Activated CD8-positive, alpha-beta memory T cell treated with anti-CD3 and anti-CD28 coated beads, Interleukin-2, amount 50 U/mL, for 48 hours (primary cell): ENCODE results near the gene ISLR.

Source experiments
- DNase-seq: peaks from one replicate; pipeline ENCODE4 v3.0.0-alpha.2; 2020

ISLR gene, protein sequence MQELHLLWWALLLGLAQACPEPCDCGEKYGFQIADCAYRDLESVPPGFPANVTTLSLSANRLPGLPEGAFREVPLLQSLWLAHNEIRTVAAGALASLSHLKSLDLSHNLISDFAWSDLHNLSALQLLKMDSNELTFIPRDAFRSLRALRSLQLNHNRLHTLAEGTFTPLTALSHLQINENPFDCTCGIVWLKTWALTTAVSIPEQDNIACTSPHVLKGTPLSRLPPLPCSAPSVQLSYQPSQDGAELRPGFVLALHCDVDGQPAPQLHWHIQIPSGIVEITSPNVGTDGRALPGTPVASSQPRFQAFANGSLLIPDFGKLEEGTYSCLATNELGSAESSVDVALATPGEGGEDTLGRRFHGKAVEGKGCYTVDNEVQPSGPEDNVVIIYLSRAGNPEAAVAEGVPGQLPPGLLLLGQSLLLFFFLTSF

DNA sequence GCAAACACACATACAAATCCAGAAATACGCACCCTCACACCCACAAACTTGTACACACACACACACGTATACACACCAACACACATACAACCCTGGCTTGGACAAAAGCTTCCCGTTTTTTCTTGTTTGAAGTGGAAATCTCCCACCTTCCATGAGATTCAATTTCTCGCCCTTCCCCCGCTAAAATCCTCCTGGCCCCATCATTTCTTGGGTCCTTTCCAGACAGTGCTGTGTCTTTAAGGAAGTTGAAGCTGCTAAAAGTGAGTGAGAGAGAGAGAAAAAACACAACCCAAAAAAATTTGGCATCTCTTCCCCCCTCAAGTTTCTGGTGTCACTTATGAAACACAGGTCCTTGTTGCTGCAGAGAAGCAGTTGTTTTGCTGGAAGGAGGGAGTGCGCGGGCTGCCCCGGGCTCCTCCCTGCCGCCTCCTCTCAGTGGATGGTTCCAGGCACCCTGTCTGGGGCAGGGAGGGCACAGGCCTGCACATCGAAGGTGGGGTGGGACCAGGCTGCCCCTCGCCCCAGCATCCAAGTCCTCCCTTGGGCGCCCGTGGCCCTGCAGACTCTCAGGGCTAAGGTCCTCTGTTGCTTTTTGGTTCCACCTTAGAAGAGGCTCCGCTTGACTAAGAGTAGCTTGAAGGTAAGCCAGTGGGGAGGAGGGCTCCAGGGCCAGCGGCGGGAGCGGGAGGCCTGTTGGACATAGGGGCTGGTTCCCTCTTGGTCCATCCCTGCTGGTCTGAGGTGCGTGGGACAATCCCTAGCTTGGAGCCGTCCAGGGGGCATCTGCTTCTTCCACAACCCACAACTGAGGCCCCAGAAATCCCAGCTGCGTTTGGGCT lies at the start of gene ISLR:
ISLR (plus strand) TSS at position 331 of the 839 bp plus-strand sequence. CDS start 1,149 bp downstream, outside the sequence.
- DNase-seq, result no peak

DNA sequence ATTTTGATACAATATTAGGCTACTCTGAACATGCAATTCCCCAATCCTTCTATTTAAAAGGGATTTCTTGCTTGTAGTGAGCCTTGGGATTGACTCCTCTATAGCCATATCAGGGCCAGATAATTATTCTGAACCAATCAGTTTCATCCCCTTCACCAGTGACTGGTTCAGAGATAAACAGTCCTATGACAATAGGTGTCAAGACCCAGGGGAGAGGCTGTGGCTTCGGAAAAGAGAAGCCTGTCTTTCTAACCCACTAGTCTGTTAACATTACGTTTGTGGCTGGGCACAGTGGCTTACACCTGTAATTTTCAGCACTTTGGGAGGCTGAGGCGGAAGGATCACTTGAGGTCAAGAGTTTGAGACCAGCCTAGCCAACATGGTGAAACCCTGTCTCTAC lies 49.3 kb upstream of the ISLR start:
- no peak for DNase-seq

DNA sequence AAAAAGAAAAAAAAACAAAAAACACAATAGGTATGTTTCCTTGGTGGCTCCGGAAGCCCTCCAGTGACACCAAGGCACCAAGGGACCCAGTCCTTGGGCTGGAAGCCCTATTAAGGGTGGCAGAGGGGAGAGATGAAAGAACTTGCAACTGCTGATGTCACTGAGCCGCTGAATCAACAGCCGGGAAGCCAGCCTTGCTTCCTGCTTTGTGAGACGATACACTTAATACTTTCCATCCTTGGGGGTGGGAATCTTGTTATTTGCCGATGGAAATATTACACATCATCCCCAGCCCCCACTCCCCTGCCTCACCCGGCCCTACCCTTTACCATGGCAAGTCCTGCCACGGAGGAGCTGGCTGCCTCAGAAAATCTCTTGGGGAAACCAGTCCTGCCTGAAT lies 48.8 kb upstream of the ISLR start:
- no peak for DNase-seq

DNA sequence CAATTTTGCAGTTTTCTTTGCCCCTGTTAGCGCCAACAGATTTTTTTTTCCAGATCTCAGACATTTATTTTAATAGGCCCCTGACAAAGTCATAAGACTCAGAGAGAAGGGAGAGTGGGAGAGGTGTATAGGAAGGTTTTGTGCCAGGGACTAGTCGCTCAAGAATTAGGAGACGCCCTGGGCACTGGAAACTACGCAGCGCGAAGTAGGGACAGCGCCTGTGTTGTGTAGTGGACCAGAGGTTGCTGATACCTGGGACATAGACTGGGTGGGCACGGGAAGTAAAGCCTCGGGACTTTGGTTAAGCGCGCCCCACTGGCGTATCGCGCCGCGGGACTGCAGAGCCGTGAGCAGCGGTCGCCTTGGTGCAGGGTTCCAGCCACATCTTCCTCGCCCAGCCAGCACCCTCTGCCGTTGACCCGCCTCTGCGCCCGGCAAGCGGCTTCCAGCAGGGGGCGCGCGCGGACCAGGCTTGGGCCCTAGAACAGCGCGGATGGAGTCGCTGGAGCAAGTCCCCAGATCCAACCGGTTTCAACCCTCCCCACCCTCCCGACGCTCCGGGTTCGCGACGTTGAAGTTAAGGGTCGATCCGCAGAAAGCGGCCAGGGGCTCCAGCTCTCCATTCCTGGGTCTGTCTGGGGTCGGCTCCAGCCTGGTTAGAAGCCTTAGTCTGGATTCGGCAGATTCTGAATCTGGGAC lies 46.1 kb upstream of the ISLR start:
- peak; percentile 99 for DNase-seq

DNA sequence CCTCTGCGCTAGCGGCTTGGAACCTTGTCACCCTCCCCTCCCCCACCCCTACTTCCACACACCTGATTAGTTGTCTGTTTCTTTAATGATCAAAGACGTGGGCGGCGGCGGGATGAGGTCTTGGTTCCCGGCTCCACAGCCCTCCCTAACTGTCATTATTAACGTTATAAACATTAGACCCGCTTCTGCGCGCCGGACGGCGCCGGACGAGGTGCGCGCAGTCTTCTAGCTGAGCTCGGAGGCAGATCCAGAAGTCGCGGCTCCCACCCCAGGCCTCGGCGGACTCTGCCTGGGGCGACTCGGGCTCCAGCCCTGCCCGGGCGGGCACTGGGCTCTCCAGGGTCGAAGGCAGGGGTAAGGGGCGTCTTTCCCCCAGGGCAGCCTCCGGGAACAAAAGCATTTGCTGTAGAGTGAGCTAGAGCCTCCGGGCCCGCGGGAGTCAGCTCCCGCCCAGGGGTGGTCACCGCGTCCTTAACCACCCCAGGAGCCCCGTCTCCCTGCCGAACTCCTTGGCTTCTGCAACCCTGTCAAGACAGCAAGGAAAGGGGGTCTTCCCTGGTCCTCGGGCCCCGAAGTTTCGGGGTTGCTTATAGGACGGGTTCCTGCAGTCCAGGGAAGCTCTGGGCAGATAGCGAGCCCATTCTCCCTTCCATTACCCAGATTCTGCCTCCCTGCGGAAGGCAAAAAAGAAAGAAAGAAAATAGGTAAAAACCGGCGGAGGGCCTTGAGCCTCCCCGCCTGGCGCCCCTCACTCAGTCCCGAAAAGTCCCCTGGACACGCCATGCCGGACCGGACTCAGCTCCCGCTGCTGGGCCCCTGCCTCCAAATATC lies 45.3 kb upstream of the ISLR start:
- peak; percentile 60 for DNase-seq

DNA sequence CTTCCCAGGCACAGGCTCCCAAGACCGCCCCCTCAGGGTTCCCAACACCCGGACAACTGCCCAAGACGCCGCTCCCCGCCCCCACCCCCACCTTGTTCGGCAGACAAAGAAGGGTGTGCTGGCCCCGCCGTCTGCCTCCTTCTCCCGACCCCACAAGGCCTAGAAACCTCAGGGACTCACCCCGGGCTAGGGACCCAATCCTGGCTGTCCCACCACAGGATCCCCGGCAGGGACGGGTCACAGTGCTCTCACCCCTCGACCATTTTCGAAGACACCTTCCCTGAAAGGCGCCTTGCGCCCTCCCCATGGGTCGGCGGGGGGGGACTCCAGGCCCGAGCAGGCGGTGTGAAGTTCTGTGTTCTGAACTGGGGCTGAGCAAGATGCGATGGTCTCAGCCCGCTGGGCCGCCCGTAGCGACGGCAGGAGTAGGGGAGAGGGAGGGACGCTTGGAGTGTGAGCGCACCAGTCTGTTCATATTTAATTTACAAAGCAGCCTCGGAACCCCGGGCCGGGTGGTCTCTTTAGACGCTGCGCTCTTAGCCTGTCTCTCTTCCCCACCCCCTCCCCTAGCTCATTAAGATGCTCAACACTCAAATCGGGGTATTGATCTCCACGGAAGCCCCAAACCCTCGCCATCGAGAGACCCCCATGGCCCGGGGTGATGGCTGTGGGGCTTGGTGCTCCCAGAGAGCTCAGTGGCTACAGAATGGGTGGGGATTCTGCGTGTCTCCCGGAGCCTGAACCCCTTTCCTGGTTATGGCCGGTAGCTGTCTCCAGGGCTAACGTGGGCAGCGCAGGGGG lies 44.5 kb upstream of the ISLR start:
- DNase-seq, result no peak

DNA sequence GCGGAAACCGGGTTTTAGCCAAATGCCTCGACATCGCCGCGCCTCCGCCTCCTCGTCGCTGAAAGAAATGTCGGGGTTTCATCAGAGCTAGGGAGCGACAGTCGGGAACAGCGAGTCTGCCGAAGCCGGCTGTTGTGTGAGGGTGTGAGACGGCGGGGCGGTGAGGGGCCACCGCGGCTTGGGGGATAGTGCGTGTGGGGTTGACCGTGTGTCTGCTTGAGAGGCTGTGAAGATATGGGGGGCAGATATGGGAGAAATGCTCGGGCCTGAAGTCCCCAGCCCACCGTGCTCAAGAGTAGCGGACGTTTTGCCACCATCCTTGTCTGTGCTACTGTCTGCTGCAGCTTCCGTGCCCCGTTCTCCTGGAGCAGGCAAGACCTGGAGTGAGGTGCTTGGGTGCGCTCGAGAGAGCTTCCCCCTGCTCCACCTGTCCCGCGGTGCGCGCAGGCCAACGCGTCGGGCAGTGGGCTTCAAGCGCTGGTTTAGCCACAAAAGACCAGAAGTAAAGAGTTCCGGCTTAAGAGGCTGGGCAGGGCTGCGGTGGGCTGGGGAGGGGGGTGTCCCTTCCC lies 43.8 kb upstream of the ISLR start:
- DNase-seq, result no peak

DNA sequence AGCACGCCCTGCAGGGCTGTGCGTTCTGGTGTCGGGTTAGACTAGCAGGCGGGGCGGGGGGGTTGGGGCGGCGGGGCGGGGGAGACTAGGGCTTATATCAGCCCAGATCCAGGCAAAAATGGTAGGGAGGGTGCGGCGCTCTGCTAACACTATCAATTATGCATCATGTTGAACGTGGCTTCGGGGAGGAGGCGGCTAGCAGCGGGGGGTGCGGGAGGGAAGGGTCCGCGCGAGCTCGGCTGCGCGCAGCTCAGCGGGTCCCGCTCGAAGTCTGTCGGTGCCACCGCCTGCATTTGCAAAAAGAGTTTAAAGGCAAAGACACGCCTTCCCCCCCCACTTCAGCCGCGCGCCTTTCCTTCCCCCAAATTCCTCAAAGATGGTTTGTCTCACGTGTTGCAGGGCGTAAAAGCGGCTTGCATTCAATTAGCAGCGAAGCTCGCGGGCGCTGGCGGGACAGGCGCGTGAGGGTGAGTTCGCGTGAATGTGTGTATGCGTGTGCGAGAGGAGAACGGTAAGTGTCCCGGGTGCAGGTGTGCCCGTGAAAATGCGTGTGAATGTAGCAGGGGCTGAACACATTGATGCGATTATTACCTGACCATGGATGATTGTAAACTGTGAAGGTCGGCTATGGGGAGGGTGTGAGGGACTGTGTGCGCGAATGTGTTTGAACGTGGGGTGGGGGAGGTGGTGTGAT lies 43.2 kb upstream of the ISLR start, which contains the start of gene ISLR2:
ISLR2 (plus strand) TSS at position 432 of the 694 bp plus-strand sequence. CDS start 2,169 bp downstream, outside the sequence.
- no peak for DNase-seq

DNA sequence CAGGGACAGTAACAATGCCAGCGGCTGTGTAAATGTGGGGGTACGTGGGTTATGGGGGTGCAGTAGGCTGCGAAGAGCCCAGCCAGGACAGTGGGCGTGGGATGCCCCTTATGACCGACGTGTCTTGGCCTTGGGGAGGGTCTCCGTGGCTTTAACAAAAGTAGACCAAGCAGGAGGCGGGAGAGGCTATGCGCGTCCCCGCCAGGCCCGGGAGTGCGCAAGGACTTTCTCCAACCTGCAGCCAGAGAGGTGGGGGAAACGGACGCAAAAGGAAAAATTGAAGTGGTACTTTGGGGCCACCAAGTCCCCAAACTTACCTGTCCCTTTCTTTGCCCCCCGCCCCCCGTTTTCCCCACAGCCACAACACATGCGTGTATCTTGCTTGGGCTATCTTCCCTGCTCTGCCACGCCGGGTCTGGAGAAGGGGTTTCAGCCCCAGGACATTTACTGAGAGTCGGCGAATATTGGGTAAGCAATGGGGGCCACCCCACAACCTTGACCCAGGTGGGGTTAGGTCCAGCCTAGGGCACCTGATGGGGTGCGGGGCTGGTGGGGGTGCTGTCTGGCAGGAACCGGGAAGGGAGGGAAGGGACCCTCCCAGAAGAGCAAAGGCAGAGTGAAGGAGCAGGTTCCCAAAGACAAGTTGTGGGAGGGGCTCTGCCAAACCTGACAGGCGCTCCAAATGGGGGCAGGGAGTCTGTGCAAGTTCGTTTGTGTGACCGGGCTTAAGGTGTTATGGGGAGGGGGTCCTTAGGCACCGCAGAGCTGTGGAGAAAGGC lies 42.5 kb upstream of the ISLR start:
- DNase-seq, result no peak

DNA sequence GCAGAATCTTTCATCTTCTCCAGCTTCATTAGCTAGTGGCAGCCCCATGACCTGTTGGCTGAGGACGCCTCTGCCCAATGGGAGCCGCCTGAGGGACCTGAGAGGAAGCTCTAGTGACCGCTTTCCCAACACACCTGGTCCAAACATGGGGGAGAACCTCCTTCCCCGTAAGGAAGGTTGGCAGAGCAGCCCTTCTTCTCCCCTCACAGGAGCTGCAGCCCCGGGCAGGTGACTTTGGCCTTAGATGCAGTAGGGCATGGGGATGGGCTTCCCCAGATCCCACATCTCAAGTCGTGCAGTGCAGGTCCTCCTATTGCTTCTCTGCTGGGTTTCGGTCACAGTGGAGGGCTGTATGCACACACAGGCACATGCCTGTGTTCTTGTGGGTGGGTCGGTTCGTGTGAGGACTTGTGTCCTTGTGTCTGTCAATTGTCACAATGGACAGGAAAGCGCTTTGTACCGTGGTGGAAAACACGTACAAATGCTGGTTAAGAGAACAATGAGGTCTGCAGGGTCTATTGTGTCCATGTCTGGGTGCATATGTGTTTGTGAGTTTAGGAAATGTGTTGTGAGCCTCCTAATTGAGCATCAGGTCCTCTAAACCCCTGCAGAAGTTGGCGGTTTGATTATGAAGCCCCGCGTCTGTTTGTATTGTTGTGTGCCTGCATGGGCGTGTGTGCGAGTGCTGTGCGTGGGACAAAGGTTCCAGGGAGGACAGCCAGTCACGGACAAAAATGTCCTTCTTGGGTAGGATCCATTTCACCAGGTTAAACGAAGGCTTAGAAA lies 41.7 kb upstream of the ISLR start:
- no peak for DNase-seq

DNA sequence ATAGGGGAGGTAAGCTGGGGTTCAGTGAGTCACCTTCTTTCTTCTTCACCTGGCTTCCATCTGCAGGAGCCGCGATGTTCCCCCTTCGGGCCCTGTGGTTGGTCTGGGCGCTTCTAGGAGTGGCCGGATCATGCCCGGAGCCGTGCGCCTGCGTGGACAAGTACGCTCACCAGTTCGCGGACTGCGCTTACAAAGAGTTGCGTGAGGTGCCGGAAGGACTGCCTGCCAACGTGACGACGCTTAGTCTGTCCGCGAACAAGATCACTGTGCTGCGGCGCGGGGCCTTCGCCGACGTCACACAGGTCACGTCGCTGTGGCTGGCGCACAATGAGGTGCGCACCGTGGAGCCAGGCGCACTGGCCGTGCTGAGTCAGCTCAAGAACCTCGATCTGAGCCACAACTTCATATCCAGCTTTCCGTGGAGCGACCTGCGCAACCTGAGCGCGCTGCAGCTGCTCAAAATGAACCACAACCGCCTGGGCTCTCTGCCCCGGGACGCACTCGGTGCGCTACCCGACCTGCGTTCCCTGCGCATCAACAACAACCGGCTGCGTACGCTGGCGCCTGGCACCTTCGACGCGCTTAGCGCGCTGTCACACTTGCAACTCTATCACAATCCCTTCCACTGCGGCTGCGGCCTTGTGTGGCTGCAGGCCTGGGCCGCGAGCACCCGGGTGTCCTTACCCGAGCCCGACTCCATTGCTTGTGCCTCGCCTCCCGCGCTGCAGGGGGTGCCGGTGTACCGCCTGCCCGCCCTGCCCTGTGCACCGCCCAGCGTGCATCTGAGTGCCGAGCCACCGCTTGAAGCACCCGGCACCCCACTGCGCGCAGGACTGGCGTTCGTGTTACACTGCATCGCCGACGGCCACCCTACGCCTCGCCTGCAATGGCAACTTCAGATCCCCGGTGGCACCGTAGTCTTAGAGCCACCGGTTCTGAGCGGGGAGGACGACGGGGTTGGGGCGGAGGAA lies 40.5 kb upstream of the ISLR start:
- peak; percentile 66 for DNase-seq

DNA sequence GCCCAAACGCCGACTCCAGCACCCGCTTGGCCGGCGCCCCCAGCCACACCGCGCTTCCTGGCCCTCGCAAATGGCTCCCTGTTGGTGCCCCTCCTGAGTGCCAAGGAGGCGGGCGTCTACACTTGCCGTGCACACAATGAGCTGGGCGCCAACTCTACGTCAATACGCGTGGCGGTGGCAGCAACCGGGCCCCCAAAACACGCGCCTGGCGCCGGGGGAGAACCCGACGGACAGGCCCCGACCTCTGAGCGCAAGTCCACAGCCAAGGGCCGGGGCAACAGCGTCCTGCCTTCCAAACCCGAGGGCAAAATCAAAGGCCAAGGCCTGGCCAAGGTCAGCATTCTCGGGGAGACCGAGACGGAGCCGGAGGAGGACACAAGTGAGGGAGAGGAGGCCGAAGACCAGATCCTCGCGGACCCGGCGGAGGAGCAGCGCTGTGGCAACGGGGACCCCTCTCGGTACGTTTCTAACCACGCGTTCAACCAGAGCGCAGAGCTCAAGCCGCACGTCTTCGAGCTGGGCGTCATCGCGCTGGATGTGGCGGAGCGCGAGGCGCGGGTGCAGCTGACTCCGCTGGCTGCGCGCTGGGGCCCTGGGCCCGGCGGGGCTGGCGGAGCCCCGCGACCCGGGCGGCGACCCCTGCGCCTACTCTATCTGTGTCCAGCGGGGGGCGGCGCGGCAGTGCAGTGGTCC lies 39.7 kb upstream of the ISLR start:
- DNase-seq, result no peak

DNA sequence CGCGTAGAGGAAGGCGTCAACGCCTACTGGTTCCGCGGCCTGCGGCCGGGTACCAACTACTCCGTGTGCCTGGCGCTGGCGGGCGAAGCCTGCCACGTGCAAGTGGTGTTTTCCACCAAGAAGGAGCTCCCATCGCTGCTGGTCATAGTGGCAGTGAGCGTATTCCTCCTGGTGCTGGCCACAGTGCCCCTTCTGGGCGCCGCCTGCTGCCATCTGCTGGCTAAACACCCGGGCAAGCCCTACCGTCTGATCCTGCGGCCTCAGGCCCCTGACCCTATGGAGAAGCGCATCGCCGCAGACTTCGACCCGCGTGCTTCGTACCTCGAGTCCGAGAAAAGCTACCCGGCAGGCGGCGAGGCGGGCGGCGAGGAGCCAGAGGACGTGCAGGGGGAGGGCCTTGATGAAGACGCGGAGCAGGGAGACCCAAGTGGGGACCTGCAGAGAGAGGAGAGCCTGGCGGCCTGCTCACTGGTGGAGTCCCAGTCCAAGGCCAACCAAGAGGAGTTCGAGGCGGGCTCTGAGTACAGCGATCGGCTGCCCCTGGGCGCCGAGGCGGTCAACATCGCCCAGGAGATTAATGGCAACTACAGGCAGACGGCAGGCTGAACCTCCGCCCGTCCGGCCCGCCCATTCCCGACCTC lies 39.0 kb upstream of the ISLR start:
- DNase-seq, result peak; percentile 67

DNA sequence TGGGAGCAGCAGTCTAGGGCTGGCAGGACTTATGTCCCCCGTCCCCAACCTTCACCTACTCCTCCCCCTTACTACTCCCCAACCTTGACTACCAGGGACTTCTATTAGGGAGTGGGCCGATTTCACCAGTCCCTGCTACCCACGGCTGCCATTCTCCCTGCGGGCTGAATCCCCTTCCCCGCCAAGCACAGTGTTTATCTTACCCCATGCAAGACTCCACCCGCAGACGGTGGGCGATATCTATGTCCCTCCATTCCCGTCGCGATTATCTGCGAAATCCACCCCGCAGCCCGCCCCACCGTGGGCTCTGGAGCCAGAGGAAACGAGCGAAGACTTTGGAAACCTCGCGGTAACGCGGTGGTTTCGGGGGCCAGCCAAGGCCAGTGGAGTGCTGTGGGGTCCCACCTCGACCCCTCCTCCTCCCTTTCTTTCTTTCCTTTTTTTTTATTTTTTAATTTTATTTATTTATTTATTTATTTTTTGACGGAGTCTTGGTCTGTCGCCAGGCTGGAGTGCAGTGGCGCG lies 38.4 kb upstream of the ISLR start:
- DNase-seq, result no peak

DNA sequence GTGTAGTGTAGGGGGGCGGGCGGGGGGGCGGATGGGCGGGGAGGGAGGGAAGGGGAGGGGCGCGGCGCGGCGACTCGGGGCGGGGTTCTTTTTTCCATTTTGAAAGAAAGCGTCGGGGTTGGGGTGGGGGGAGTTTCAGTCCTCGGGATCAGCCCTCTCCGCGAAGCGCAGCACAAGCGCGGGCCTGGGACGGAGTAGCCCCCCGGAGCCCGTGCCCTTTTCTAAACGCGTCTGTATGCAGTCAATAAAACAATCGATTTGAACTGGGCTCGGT lies 37.0 kb upstream of the ISLR start:
- no peak for DNase-seq

DNA sequence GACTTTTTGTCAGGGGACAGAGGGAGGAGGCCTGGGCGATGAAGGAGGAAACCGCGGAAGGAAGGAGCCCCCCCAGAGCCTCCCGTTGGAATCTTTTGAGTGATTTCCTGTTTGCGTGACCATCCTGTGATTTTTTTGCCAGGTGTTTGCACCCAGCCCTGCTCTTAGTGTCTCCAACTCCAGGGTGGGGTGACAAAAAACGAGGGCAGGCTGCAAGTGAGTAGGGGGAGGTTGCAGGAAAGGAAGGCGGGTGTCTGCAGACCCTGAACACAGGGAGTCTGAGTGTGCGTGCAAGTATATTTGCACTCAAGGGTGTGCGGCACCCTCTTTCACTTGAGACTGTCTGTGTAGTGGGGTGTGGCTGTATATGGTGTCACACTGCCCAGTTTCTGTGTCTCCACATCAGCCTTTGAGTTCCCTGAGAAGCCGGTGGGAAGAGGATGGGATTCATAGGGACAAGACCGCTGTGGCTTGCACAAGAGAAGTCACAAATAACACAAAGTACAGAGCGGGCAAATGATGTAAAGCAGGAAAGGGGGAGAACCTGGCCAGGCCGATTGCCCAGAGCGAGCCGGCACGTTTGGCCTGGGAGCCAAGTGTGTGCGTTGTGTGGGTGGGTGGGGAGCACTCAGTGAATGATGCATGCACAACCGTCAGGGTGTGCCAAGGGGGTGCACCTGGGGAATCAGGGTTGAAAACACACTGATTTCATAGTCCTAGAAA lies 36.5 kb upstream of the ISLR start:
- DNase-seq, result no peak
